GM23338 (cell line): ENCODE data around the gene MCM7. TPM values are rescaled to one million over a fixed set of nuclear protein-coding genes. Genes with fewer than 3 reads are reported as not detected.

Experiments used
- ATAC-seq: fragments of 200-7000 bp; cut with Tn5 transposase; 3 replicates; pipeline ENCODE4 v1.9.1; 2020
- DNase-seq: peaks from one replicate; pipeline ENCODE4 v3.0.0-alpha.2; 2015; ENCODE audit warnings: low spot score
- H2AFZ ChIP-seq: fragments of 200-600 bp; sonication (generic); 2 replicates; pipeline ENCODE4 v1.8.0; 2016; ENCODE audit warnings: antibody characterized with exemption, mild to moderate bottlenecking, moderate library complexity
- H3F3A ChIP-seq: fragments of 200-600 bp; sonication (generic); replicated peaks from 2 replicates; pipeline ENCODE4 v1.8.0; 2017; ENCODE audit warnings: antibody characterized with exemption, mixed run types, low read depth
- H3K27ac ChIP-seq: fragments of 200-600 bp; sonication (generic); 2 replicates; pipeline ENCODE4 v1.6.1; 2016; ENCODE audit warnings: low read depth
- H3K27me3 ChIP-seq: fragments of 200-600 bp; sonication (generic); 2 replicates; pipeline ENCODE4 v1.8.0; 2016; ENCODE audit warnings: mild to moderate bottlenecking, mixed run types, moderate library complexity; ENCODE audit not compliant: insufficient read depth
- H3K36me3 ChIP-seq: fragments of 200-600 bp; sonication (generic); 2 replicates; pipeline ENCODE4 v1.8.0; 2016; ENCODE audit warnings: mild to moderate bottlenecking; ENCODE audit not compliant: insufficient read depth
- H3K4me1 ChIP-seq: fragments of 200-600 bp; sonication (generic); 2 replicates; pipeline ENCODE4 v1.8.0; 2016; ENCODE audit warnings: mild to moderate bottlenecking, moderate library complexity; ENCODE audit not compliant: insufficient read depth
- H3K4me2 ChIP-seq: fragments of 200-600 bp; sonication (generic); 2 replicates; pipeline ENCODE4 v1.7.1; 2017; ENCODE audit warnings: mixed run types
- H3K4me3 ChIP-seq: fragments of 200-600 bp; sonication (generic); 2 replicates; pipeline ENCODE4 v1.6.1; 2016; ENCODE audit warnings: mixed run types
- H3K79me2 ChIP-seq: fragments of 200-600 bp; sonication (generic); replicated peaks from 2 replicates; pipeline ENCODE4 v1.8.0; 2017; ENCODE audit warnings: mild to moderate bottlenecking; ENCODE audit not compliant: insufficient read depth
- H3K9me2 ChIP-seq: fragments of 200-600 bp; sonication (generic); 2 replicates; pipeline ENCODE4 v1.8.0; 2017; ENCODE audit not compliant: insufficient read depth
- H4K20me1 ChIP-seq: fragments of 200-600 bp; sonication (generic); replicated peaks from 2 replicates; pipeline ENCODE4 v1.8.0; 2017; ENCODE audit warnings: mild to moderate bottlenecking; ENCODE audit not compliant: insufficient read depth
- H3K27ac Mint-ChIP-seq: 2 replicates; pipeline ENCODE4 v1.8.0; 2020; ENCODE audit warnings: inconsistent platforms, mild to moderate bottlenecking, moderate library complexity, mixed read lengths
- H3K27me3 Mint-ChIP-seq: 3 replicates; pipeline ENCODE4 v1.8.0; 2022; ENCODE audit warnings: low read depth, mild to moderate bottlenecking, moderate library complexity, mixed read lengths, inconsistent platforms; ENCODE audit not compliant: insufficient read depth, poor library complexity
- H3K36me3 Mint-ChIP-seq: 3 replicates; pipeline ENCODE4 v1.8.0; 2021; ENCODE audit warnings: low read depth, mild to moderate bottlenecking, inconsistent platforms, moderate library complexity, mixed read lengths
- H3K4me1 Mint-ChIP-seq: 3 replicates; pipeline ENCODE4 v1.8.0; 2020; ENCODE audit warnings: mild to moderate bottlenecking, inconsistent platforms, mixed read lengths
- H3K4me3 Mint-ChIP-seq: 3 replicates; pipeline ENCODE4 v1.8.0; 2021; ENCODE audit warnings: moderate library complexity, mild to moderate bottlenecking, inconsistent platforms, mixed read lengths
- H3K9me3 Mint-ChIP-seq: 3 replicates; pipeline ENCODE4 v1.8.0; 2020; ENCODE audit warnings: moderate library complexity, mild to moderate bottlenecking, inconsistent platforms, mixed read lengths
- EZH2phosphoT487 ChIP-seq: fragments of 200-600 bp; sonication (generic); IDR thresholded peaks from one replicate; pipeline ENCODE4 v1.8.1; 2018; ENCODE audit warnings: antibody characterized with exemption; ENCODE audit not compliant: unreplicated experiment
- POLR2AphosphoS5 ChIP-seq: IDR thresholded peaks from 2 replicates; pipeline ENCODE4 v1.6.1; 2016; ENCODE audit warnings: antibody characterized with exemption, low read depth
- STAT1 ChIP-seq: IDR thresholded peaks from one replicate; pipeline ENCODE4 v1.6.1; 2016; ENCODE audit warnings: antibody characterized with exemption; ENCODE audit not compliant: unreplicated experiment
- ZNF114 ChIP-seq: fragments of 250-450 bp; sonication (Bioruptor Pico); IDR thresholded peaks from 2 replicates; pipeline ENCODE4 v1.5.0; 2020; ENCODE audit warnings: mild to moderate bottlenecking, moderate library complexity
- ZNF331 ChIP-seq: fragments of 250-450 bp; sonication (Bioruptor Pico); IDR thresholded peaks from 2 replicates; pipeline ENCODE4 v1.5.0; 2020; ENCODE audit warnings: low read depth, mild to moderate bottlenecking, moderate library complexity
- polyA plus RNA-seq: library from polyadenylated mRNA; unstranded; fragments of >200 nt; fragmentation: Nextera tagmentation; extraction: Ambion mirVana; gene quantifications from 2 replicates; pipeline ENCODE4 v1.2.1, GENCODE V29; 2016
- total RNA-seq: library from RNA; depleted of rRNA; stranded (reverse); fragments of >200 nt; shearing (Covaris generic); gene quantifications from 2 replicates; pipeline ENCODE4 v1.2.3, GENCODE V29; 2014

The MCM7 gene
- total and polyA plus RNA-seq, 2 experiments from 2014 or later, result 140 to 285 TPM

- Histone ChIP-seq H3K27ac (peak within 1 kb of the TSS; percentile 100), H2AFZ (peak within 1 kb of the TSS; percentile 94), H3K4me1 (no peaks in the 10 kb centered on the region; the same call in 1 of the 2 replicates), H3K79me2 (peaks cover 5% of the 10 kb centered on the region), H3K27me3 (peaks cover 21% of the 10 kb centered on the region), H4K20me1 (no peaks in the 10 kb centered on the region), H3K4me3 (peak within 1 kb of the TSS; percentile 99), H3K9me2 (no peaks in the 10 kb centered on the region), H3K4me2 (peak within 1 kb of the TSS; percentile 96), H3K36me3 (no peaks in the 10 kb centered on the region), H3F3A (peaks cover 23% of the 10 kb centered on the region)
- Mint-ChIP-seq H3K27me3 (peaks cover 23% of the 10 kb centered on the region), H3K9me3 (no peaks in the 10 kb centered on the region), H3K4me3 (peak within 1 kb of the TSS; percentile 99), H3K27ac (peak within 1 kb of the TSS; percentile 99), H3K36me3 (peaks cover 9% of the 10 kb centered on the region; the same call in 1 of the 3 replicates), H3K4me1 (peaks cover 8% of the 10 kb centered on the region; the same call in 2 of the 3 replicates)
- ATAC-seq, result peak; percentile 75
- no peak for TF ChIP-seq EZH2phosphoT487
- peak; percentile 94 for TF ChIP-seq POLR2AphosphoS5
- no peak for TF ChIP-seq STAT1
- peak; percentile 97 for DNase-seq
These were observed 26.0 kb upstream of the MCM7 start, which contains the start of gene MBLAC1 for GRCh38 chr7:100126931-100127865. TSS of gene MBLAC1 (plus strand) at chr7:100126967. CDS start at chr7:100127396, 429 bp downstream.

- peak overlapping the region; percentile 99 for H3K27ac Mint-ChIP-seq
- no peak for ATAC-seq
- H2AFZ ChIP-seq, result peak overlapping the region; percentile 94
These were observed 25.2 kb upstream of the MCM7 start for GRCh38 chr7:100126239-100126930.

GRCh38 chr7:100124301-100125230 lies 23.4 kb upstream of the MCM7 start:
- Mint-ChIP-seq H3K36me3 (peaks cover 9% of the 10 kb centered on the region; the same call in 1 of the 3 replicates), H3K27me3 (peaks cover 28% of the 10 kb centered on the region), H3K4me3 (peak overlapping the region; percentile 28; the same call in 2 of the 3 replicates), H3K4me1 (peaks cover 12% of the 10 kb centered on the region; the same call in 2 of the 3 replicates), H3K9me3 (no peaks in the 10 kb centered on the region), H3K27ac (no peak overlapping the region)
- H3K4me1 ChIP-seq, result peaks cover 8% of the 10 kb centered on the region
- peaks cover 30% of the 10 kb centered on the region for H3F3A ChIP-seq
- H3K4me3 ChIP-seq, result no peak overlapping the region
- peaks cover 5% of the 10 kb centered on the region for H3K79me2 ChIP-seq
- no peaks in the 10 kb centered on the region for H3K9me2 ChIP-seq
- no peak overlapping the region for H3K27ac ChIP-seq
- no peak for TF ChIP-seq ZNF114
- TF ChIP-seq POLR2AphosphoS5, result 0 out of 2 replicates have a peak, but pooled peaks have one; percentile 22
- no peak overlapping the region for H3K4me2 ChIP-seq
- peaks cover 21% of the 10 kb centered on the region for H3K27me3 ChIP-seq
- DNase-seq (no peak), ATAC-seq (no peak)
- no peaks in the 10 kb centered on the region; the same call in 1 of the 2 replicates for H4K20me1 ChIP-seq
- H2AFZ ChIP-seq, result no peak overlapping the region
- no peaks in the 10 kb centered on the region for H3K36me3 ChIP-seq

More at GRCh38 chr7:100126239-100126930, 25.2 kb upstream of the MCM7 start:
- Histone ChIP-seq H3K9me2 (no peaks in the 10 kb centered on the region), H3K27me3 (peaks cover 21% of the 10 kb centered on the region), H3K4me1 (no peaks in the 10 kb centered on the region; the same call in 1 of the 2 replicates), H3K4me3 (peak overlapping the region; percentile 99), H3K4me2 (peak overlapping the region; percentile 96), H4K20me1 (no peaks in the 10 kb centered on the region; the same call in 1 of the 2 replicates), H3F3A (peaks cover 23% of the 10 kb centered on the region), H3K79me2 (peaks cover 5% of the 10 kb centered on the region), H3K36me3 (no peaks in the 10 kb centered on the region), H3K27ac (peak overlapping the region; percentile 100)
- Mint-ChIP-seq H3K36me3 (peaks cover 9% of the 10 kb centered on the region; the same call in 1 of the 3 replicates), H3K9me3 (no peaks in the 10 kb centered on the region), H3K4me3 (peak overlapping the region; percentile 99), H3K4me1 (peaks cover 6% of the 10 kb centered on the region; the same call in 2 of the 3 replicates), H3K27me3 (peaks cover 25% of the 10 kb centered on the region)
- 0 out of 2 replicates have a peak, but pooled peaks have one; percentile 26 for TF ChIP-seq ZNF114
- TF ChIP-seq ZNF331 (CRISPR knock-in tag), result no peak
- DNase-seq, result no peak
